Upper lobe of left lung (tissue), 4 donors: ENCODE measurements around the gene SLC35F3.

Experiments used
- CTCF ChIP-seq, 6 experiments: fragments of 450-650 bp in 4 of 6; fragments of 200-600 bp in 2 of 6; sonication (generic) in 2 of 6; IDR thresholded peaks; one replicate each; pipeline ENCODE4 v1.5.1; 2016 to 2019; ENCODE audit warnings: antibody characterized with exemption in 6 of 6
- EP300 ChIP-seq, 4 donors: sonication (generic); formaldehyde crosslinking; IDR thresholded peaks; one replicate each; pipeline ENCODE4 v1.5.1; 2017; ENCODE audit warnings: antibody characterized with exemption in 4 of 4, control low read depth in 2 of 4
- POLR2A ChIP-seq, 4 donors: fragments of 450-650 bp; IDR thresholded peaks; one replicate each; pipeline ENCODE4 v1.5.1; 2016 to 2017; ENCODE audit warnings: antibody characterized with exemption in 4 of 4, mild to moderate bottlenecking in 2 of 4
- POLR2AphosphoS5 ChIP-seq, 2 donors: sonication (generic); formaldehyde crosslinking; IDR thresholded peaks; one replicate each; pipeline ENCODE4 v1.5.1; 2017; ENCODE audit warnings: antibody characterized with exemption in 2 of 2

GRCh38 chr1:233863901-233864545, 40.5 kb upstream of the SLC35F3 start:
- TF ChIP-seq POLR2AphosphoS5 (IDR thresholded peaks at IDR 0.05) = no peak
- no peak for TF ChIP-seq CTCF (IDR thresholded peaks at IDR 0.05)
- TF ChIP-seq EP300 (IDR thresholded peaks at IDR 0.05) = no peak
- no peak for TF ChIP-seq POLR2A (IDR thresholded peaks at IDR 0.05)
